GM12873 (cell line): ENCODE data around the gene GALNT1.

ENCODE experiments used
- TF ChIP-seq, protein P1 (sequence below): IDR thresholded peaks from 2 replicates; pipeline ENCODE4 v1.5.1; 2012; ENCODE audit warnings: low read depth, mild to moderate bottlenecking, moderate library complexity, low read length, control low read depth; ENCODE audit not compliant: insufficient read depth; ENCODE audit errors: missing control alignments

The GALNT1 gene

DNA sequence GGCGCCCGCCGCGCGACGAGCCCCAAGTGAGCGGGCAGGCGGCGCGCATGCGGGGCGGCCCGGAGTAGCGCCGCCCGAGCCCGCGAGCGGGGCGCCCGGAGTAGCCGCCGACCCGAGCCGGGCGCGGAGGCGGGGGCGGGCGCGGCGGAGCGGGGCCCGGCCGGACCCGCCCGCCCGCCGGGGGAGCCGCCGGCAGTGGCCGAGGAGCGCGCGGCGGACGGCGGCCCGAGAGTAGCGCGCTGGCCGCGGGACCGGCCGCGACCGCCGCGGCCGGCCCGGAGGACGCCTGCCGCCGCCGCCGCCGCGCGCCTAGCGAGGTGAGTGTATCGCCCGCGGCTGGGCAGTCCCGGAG lies at the start of gene GALNT1:
GALNT1 (plus strand) TSS at position 195 of the 352 bp plus-strand sequence. CDS start 72,923 bp downstream, outside the sequence.
- TF ChIP-seq, protein P1, sequence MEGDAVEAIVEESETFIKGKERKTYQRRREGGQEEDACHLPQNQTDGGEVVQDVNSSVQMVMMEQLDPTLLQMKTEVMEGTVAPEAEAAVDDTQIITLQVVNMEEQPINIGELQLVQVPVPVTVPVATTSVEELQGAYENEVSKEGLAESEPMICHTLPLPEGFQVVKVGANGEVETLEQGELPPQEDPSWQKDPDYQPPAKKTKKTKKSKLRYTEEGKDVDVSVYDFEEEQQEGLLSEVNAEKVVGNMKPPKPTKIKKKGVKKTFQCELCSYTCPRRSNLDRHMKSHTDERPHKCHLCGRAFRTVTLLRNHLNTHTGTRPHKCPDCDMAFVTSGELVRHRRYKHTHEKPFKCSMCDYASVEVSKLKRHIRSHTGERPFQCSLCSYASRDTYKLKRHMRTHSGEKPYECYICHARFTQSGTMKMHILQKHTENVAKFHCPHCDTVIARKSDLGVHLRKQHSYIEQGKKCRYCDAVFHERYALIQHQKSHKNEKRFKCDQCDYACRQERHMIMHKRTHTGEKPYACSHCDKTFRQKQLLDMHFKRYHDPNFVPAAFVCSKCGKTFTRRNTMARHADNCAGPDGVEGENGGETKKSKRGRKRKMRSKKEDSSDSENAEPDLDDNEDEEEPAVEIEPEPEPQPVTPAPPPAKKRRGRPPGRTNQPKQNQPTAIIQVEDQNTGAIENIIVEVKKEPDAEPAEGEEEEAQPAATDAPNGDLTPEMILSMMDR = no peak

DNA sequence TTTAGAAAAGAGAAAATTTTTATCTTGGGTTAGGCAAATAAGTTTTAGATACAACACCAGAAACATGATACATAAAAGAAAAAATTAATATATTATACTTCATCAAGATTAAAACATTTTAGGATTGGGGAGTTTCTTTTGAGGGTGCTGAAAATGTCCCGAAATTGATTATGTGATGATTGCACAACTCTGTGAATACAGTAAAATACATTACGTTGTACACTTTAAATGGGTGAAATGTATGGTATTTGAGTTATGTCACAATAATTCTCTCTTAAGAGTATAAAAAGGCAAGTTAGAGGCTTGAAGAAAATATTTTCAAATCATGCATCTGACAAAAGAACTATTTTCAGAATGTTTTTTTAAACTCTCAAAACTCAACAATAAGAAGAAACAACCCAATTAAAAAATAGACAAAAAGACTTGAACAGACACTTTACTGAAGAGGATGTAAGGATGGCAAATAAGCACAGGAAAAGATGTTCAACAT lies 47.6 kb upstream of the GALNT1 start:
- TF ChIP-seq, protein P1 = no peak

DNA sequence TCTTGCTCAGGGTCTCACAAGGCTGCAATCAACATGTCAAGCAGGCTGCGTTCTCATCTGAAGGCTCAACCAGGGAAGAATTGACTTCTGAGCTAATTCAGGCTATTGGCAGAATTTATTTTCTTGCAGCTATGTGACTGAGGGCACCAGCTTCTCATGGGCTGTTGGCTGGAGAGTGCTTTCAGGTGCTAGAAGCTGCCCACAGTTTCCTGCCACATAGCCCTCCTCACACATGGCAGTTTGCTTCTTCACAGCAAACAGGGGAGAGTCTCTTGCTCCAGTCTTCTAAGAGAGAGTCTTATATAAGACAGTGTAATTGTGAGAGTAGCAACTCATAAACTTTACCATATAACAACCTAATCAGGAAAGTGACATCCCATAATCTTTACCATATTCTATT lies 46.2 kb upstream of the GALNT1 start:
- TF ChIP-seq, protein P1 = no peak

DNA sequence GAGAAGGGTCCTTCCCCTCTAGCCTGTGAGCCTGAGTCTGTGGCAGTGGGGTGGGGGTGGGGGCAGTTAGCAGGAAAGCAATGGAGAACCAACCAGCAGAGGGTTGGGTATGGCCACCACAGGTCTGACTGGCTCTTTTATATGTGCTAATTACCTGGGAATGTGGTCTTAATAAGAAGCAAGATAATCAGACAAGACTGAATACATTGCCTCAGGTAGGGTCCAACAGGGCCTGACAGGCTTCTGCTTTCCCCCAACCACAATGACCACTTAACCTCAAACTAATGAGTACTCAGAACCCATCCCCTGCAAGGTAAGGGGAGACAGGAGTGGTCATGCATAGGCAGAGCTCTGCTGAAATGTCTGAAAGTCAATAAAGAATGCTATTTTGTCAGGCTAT lies 39.2 kb upstream of the GALNT1 start:
- TF ChIP-seq, protein P1 = no peak

DNA sequence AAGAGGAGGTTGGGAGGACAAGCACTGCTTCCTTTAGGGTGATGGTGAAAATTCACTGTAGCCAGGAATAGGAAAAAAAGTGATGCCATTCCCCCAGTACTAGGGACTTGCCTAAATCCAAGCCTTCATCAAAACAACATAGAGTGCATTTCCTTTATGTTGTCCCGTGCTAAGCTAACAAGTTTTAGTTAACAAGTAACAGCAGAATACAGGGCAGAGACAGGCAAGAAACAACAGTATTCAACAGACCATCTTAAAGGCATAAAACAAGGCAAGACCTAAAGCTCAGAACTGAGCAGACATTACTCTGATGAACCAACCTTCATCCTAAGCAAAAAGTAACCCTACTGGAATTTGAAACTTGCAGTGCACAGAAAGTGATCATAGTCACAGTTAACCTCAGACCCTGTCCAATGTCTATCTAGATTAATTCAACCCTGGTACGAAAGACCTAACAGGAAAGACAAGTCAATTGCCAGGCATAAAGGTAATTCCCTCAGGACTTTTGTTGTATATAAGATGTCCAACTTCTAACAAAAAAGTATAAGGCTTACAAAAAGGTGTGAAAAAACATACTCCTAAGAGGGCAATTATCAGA lies 34.4 kb upstream of the GALNT1 start:
- TF ChIP-seq, protein P1 = no peak

DNA sequence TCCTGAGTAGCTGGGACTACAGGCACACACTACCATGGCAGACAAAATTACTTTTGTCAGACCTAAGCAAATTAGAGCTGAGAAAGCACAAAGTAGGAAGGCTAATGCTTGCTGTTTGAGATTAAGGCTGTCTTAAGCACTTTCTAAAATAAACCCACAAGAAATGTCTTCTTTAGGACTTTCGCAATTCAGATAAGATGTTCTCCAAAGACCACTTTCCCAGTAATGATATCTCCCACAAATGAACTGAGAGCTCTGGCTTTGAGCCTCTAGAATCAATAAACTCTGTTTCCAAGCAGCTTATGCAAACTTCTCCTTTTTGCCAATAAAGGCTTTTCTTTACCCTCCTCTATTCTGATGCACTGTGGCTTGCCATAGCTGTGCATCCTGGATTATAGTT lies 32.0 kb upstream of the GALNT1 start:
- TF ChIP-seq, protein P1 = no peak

DNA sequence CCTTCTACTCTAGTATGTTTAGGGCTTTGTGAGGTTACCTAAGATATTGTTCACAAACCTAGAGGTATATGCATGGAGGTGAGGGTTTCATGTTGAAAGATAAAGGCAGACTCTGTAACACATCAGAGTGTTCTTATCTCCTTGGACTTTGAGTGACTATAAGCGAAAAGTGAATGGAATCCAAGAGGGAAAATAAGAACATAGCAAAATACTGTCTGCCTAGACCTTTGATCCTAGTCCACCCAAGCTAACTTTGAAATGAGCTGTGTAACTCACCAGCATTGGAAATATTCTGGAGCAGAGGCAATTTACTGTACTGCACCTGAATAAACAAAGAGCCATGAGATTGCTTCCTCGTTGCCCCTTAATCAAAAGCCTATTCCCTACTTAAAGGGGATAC lies 28.2 kb upstream of the GALNT1 start:
- TF ChIP-seq, protein P1 = no peak
